ENCODE measurements around the gene TMEM225B.
A peak's percentile ranks its signal among the peaks of the same experiment; 100 is the strongest.
"Not testable (repeated sequence)": the region's sequence is repeated elsewhere in the genome, so short reads cannot be mapped to it uniquely, and the experiment has no call there.

TMEM225B gene

GRCh38 chr7:99579956-99580777, 17.9 kb upstream of the TMEM225B start:
- FAIRE-seq: peak; percentile 32

GRCh38 chr7:99580778-99581332, 17.2 kb upstream of the TMEM225B start:
- not testable (repeated sequence) for FAIRE-seq

GRCh38 chr7:99588868-99589267, 9.2 kb upstream of the TMEM225B start:
- FAIRE-seq: no peak

GRCh38 chr7:99594948-99595745, 2.9 kb upstream of the TMEM225B start:
- FAIRE-seq: peak; percentile 9

GRCh38 chr7:99596408-99596955, 1.6 kb upstream of the TMEM225B start:
- peak; percentile 16 for FAIRE-seq

GRCh38 chr7:99599836-99600235, 1.8 kb downstream of the TMEM225B start:
- FAIRE-seq: no peak

GRCh38 chr7:99601656-99602310, 3.7 kb downstream of the TMEM225B start:
- FAIRE-seq: no peak

GRCh38 chr7:99605527-99605926, 7.5 kb downstream of the TMEM225B start:
- FAIRE-seq: no peak

GRCh38 chr7:99606531-99606930, 8.5 kb downstream of the TMEM225B start:
- no peak for FAIRE-seq

GRCh38 chr7:99607548-99607947, 9.5 kb downstream of the TMEM225B start:
- FAIRE-seq: no peak

GRCh38 chr7:99614495-99614894, 16.4 kb downstream of the TMEM225B start:
- no peak for FAIRE-seq

- no peak for FAIRE-seq
Measured at GRCh38 chr7:99615989-99616358, 17.9 kb downstream of the TMEM225B start.

- FAIRE-seq: peak; percentile 69
Measured at GRCh38 chr7:99616359-99617191, 18.5 kb downstream of the TMEM225B start, which contains the start of gene ZSCAN25. Gene ZSCAN25 (plus strand): TSS chr7:99616946. CDS start chr7:99619607, 2,661 bp downstream.

- no peak for FAIRE-seq
Measured at GRCh38 chr7:99617192-99617781, 19.2 kb downstream of the TMEM225B start.

GRCh38 chr7:99618726-99619125, 20.7 kb downstream of the TMEM225B start:
- no peak for FAIRE-seq

- FAIRE-seq: no peak
Measured at GRCh38 chr7:99619571-99620130, 21.6 kb downstream of the TMEM225B start.

- no peak for FAIRE-seq
Measured at GRCh38 chr7:99621271-99621670, 23.2 kb downstream of the TMEM225B start.

GRCh38 chr7:99622596-99622995, 24.5 kb downstream of the TMEM225B start:
- no peak for FAIRE-seq

- FAIRE-seq: no peak
Measured at GRCh38 chr7:99623091-99623693, 25.1 kb downstream of the TMEM225B start.

GRCh38 chr7:99623702-99624447, 25.8 kb downstream of the TMEM225B start:
- FAIRE-seq: no peak
